ENCODE measurements around the gene NKAIN2. TPM values are rescaled to one million over a fixed set of nuclear protein-coding genes. Genes with fewer than 3 reads are reported as not detected.
"Not testable (repeated sequence)": the region's sequence is repeated elsewhere in the genome, so short reads cannot be mapped to it uniquely, and the experiment has no call there.

Gene NKAIN2
- total and polyA plus RNA-seq, 2 experiments from 2014 or later: 0.22 TPM; not detected in 1

DNA sequence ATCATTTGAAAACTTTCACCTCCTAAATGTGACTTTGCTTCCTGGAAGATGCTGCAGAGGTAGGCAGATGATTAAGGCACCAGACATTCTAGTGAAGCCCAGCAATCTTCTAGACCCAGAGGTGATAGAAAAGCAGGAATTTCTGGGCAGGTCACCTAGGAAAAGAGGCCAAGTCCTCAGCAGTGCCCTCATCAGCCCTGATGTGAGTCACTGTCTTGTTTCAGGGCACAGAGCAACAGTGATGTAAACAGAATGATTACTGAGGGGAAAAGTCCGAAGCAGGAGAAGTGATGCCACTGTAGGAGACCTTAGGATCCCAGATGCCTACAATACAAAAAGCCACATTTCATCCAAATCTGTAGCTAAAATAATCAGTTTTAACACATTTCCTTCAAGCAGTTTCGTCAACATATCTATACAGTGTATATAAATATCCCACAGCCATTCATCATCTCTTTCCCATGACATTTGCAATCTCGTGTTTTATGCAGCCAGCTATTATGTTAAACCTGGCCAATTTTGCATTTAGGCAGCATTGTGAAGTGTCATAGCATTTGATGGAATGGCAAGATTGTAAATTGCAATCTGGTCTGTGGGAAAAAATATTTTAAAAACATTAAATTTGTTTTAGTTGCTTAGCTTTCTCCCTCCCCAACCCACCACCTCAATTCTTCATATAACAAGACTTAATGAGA is 757.4 kb downstream of the NKAIN2 start:
- H3K27me3 ChIP-seq: no peaks in the 10 kb centered on the region
- no peak for DNase-seq (ENCODE audit: low read depth in 1 of 2, low spot score in 1 of 2)
- TF ChIP-seq, protein P1, sequence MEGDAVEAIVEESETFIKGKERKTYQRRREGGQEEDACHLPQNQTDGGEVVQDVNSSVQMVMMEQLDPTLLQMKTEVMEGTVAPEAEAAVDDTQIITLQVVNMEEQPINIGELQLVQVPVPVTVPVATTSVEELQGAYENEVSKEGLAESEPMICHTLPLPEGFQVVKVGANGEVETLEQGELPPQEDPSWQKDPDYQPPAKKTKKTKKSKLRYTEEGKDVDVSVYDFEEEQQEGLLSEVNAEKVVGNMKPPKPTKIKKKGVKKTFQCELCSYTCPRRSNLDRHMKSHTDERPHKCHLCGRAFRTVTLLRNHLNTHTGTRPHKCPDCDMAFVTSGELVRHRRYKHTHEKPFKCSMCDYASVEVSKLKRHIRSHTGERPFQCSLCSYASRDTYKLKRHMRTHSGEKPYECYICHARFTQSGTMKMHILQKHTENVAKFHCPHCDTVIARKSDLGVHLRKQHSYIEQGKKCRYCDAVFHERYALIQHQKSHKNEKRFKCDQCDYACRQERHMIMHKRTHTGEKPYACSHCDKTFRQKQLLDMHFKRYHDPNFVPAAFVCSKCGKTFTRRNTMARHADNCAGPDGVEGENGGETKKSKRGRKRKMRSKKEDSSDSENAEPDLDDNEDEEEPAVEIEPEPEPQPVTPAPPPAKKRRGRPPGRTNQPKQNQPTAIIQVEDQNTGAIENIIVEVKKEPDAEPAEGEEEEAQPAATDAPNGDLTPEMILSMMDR (IDR thresholded peaks at IDR 0.05; ENCODE audit: low read depth, low read length): no peak

GRCh38 chr6:124561635-124562130 is 758.0 kb downstream of the NKAIN2 start:
- no peak for DNase-seq (ENCODE audit: low read depth in 1 of 2, low spot score in 1 of 2)
- H3K27me3 ChIP-seq: no peaks in the 10 kb centered on the region
- H3K27ac ChIP-seq: no peak overlapping the region
- H3K4me1 ChIP-seq (ENCODE audit: low read depth): no peaks in the 10 kb centered on the region
- no peak overlapping the region for H3K4me3 ChIP-seq
- H3K9me3 ChIP-seq (ENCODE audit: low read depth): no peaks in the 10 kb centered on the region
- H3K36me3 ChIP-seq: no peaks in the 10 kb centered on the region
- TF ChIP-seq, protein P1 (IDR thresholded peaks at IDR 0.05; ENCODE audit: low read depth, low read length): no peak

More for the DNA sequence above, 757.4 kb downstream of the NKAIN2 start:
- no peak overlapping the region for H3K27ac ChIP-seq
- no peaks in the 10 kb centered on the region for H3K9me3 ChIP-seq (ENCODE audit: low read depth)
- H3K4me3 ChIP-seq: no peak overlapping the region
- H3K4me1 ChIP-seq (ENCODE audit: low read depth): no peaks in the 10 kb centered on the region
- H3K36me3 ChIP-seq: no peaks in the 10 kb centered on the region

DNA sequence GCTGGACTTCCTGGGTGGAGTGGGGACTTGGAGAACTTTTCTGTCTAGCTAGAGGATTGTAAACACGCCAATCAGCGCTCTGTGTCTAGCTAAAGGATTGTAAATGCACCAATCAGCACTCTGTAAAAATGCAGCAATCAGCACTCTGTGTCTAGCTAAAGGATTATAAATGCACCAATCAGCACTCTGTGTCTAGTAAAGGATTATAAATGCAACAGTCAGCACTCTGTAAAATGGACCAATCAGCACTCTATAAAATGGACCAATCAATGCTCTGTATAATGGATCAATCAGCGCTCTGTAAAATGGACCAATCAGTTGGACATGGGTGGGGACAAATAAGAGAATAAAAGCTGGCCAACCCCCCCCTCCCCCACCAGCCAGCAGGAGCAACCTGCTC is 760.5 kb downstream of the NKAIN2 start:
- not testable (repeated sequence) for H3K4me1 ChIP-seq (ENCODE audit: low read depth); H3K27me3 ChIP-seq; H3K9me3 ChIP-seq (ENCODE audit: low read depth); DNase-seq (ENCODE audit: low read depth in 1 of 2, low spot score in 1 of 2); H3K4me3 ChIP-seq; H3K27ac ChIP-seq; H3K36me3 ChIP-seq

- Histone ChIP-seq H3K27me3 (no peaks in the 10 kb centered on the region), H3K36me3 (no peaks in the 10 kb centered on the region), H3K4me3 (no peak overlapping the region), H3K9me3 (ENCODE audit: low read depth) (no peaks in the 10 kb centered on the region), H3K27ac (no peak overlapping the region), H3K4me1 (ENCODE audit: low read depth) (no peaks in the 10 kb centered on the region)
- no peak for DNase-seq (ENCODE audit: low read depth in 1 of 2, low spot score in 1 of 2)
- TF ChIP-seq, protein P1 (IDR thresholded peaks at IDR 0.05; ENCODE audit: low read depth, low read length): no peak
Measured at GRCh38 chr6:124567401-124567800, 763.7 kb downstream of the NKAIN2 start.

DNA sequence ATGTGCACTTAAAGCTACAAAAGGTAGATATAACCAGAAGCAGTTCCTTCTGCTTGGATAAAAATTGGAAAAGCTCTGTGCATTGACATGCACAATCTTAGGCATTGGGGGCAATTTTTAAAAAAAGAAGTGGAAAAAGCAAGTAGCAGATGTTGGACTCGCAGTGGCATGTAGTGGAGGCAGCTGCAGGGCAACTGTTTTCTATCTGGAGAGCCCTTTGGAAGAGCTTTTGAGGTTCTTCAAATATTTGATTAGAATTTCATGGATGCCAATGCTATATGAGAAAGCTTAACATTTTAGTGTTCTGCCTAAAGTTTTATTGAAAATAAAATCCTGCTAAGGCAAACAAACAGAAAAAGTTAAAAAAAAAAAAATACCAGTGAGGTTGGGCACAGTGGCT is 770.3 kb downstream of the NKAIN2 start:
- Histone ChIP-seq H3K4me1 (ENCODE audit: low read depth) (peaks cover 7% of the 10 kb centered on the region), H3K27me3 (no peaks in the 10 kb centered on the region), H3K36me3 (no peaks in the 10 kb centered on the region), H3K27ac (no peak overlapping the region), H3K4me3 (no peak overlapping the region), H3K9me3 (ENCODE audit: low read depth) (no peaks in the 10 kb centered on the region)
- TF ChIP-seq, protein P1 (IDR thresholded peaks at IDR 0.05; ENCODE audit: low read depth, low read length): no peak
- DNase-seq (ENCODE audit: low read depth in 1 of 2, low spot score in 1 of 2): no peak

- DNase-seq (ENCODE audit: low read depth in 1 of 2, low spot score in 1 of 2): no peak
- no peak overlapping the region for H3K4me3 ChIP-seq
- TF ChIP-seq, protein P1 (IDR thresholded peaks at IDR 0.05; ENCODE audit: low read depth, low read length): no peak
- H3K27ac ChIP-seq: no peak overlapping the region
- no peaks in the 10 kb centered on the region for H3K36me3 ChIP-seq
- H3K4me1 ChIP-seq (ENCODE audit: low read depth): peaks cover 7% of the 10 kb centered on the region
- no peaks in the 10 kb centered on the region for H3K27me3 ChIP-seq
- no peaks in the 10 kb centered on the region for H3K9me3 ChIP-seq (ENCODE audit: low read depth)
Measured at GRCh38 chr6:124577734-124578281, 774.1 kb downstream of the NKAIN2 start.

Data from cardiac muscle cell (in vitro differentiated cells and primary cell).